Measurements from ENCODE around the gene SDCCAG8.

SDCCAG8 gene

DNA sequence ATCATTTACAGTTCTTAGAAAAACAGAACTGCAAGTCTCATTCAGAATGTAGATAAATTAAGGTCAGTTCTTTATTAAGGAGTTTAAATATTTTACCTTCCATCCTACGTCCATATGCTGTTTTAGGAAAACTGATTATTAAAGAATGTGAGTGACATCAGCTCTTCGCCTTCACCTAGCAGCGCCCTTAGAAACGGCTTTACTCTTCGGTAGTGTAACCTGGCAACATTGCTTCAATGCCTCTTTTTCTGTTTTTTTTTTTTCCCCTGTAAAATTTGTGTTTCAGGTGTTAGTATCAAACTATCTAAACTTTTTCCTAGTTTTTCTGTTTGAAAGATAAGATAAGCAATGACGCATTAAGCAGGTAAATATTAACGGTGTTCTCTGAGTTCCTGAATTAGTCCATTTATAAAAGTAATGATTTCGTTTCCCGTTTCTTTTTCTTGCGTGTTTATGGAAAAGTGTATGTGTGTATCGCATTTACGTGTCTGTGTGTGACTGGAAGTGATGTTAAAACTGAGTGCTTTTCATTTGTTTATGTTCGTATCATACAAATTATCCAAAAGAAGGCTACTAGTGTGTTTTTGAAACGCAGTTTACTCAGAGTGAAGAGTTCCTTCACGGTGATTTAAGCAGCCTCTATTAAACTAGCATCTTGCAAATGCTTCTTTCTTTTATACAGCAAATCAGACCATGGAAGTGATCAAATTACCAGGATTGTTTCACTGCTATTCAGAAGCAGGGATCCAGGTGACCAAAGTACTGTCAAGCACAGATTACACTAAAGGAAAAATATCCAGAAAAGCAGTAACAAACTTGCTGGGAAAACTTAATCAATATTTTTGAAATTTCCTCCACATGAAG is 139.0 kb downstream of the SDCCAG8 start:
- DNase-seq = no peak

DNA sequence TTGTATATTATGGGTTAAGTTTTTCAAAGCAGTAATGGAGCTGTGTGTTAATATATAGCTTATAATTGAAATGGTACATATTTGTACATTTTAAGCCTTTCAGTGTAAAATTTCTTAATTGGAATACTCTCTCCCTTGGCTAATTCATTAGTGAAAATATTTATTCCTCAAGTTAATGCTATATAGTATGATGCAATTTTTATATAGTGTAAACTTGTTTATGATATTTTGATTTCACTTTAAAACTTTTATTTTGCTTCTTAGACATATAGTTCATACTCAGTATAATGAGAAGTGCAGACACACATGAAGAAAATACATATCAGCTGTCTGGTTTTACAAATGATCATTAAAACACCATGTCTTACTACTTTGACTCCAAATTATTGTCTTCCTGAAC is 140.6 kb downstream of the SDCCAG8 start:
- DNase-seq = no peak

DNA sequence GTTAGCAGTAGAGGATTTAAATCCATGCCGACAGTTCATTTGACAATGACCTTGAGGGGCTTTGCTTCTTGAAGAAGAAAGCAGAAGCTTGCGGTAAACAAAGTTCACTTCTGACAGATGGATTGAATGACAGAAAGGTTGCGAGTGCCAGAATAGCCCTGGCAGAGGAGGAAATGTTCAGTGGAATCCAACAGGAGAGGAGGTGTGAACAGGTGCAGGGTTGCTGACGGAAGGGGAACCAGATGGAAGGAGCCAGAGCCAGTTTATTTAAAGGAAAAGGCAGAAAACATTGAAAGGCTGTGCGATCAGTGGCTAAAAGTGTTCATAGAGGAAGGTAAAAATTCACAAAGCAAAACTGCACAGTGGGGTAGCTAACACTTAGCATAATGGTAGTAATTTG is 141.0 kb downstream of the SDCCAG8 start:
- DNase-seq = no peak

DNA sequence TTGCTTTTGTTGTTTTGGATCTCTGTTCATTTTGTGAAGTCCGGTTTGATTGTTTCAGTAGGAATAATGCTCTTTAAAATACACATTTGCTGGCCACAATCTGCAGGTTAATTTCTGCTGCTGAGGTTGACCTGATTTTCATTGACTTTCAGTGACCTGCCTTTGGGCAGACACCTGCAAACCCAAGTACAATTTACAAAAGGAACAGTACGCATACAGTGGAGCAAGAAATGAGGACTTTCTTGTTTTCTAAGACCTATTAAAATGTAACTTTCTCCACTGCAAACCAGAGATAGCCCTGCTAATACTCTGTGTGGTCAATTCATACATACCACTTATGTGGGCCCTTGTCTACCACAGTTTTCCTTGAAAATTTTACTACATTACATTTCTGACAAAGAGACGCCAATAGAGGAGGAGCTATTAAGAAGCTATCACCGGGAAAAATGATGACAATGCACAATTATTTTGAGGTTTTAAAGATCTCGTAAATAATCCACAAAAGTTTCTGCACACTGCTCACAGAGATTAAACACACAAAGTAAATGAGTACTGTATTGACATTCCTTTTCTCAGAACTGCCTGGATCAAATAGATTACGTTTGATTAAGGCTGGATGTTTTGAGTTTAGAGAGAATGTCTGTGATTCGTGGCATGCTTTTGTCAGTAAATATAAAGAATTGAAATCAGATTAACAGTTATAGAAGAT is 141.9 kb downstream of the SDCCAG8 start:
- DNase-seq = no peak

DNA sequence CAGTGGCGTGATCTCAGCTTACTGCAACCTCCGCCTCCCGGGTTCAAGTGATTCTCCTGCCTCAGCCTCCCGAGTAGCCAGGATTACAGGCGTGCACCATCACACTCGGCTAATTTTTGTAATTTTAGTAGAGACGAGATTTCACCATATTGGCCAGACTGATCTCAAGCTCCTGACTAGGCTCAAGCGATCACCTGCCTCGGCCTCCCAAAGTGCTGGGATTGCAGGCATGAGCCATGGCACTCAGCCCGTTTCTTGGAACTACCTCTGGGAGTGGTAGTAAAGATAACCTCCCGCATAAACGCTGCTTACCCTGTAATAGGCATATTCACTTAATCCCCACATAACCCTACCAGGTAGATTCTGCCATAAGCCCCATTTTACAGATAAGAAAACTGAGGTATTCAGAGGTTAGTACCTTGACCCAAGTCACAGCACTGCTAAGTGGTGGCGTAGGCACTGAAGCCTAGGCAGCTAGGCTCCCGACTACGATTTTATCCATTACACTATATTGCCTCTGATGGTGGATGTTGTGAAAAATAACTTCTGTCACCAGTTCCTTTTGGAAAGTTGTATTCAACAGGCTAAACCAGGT is 143.8 kb downstream of the SDCCAG8 start:
- no peak for DNase-seq

DNA sequence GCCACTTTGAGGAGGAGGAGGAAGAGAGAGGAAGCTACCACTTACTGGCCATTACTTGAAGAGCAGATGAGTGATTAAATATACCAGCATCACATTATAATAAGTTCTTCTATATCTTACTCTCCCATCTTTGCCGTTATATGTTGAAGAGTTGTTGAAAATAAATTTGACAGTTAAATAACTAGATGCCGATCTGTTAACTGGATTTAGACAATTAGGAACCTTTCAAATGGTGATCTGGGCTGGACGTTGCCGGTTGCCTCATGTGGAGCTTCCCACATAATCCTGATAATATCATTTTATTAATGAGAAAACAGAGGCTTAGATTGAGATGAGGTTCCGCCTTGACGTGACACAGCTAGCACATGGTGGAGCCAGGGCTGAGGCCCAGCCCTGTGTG is 147.0 kb downstream of the SDCCAG8 start:
- DNase-seq = no peak

DNA sequence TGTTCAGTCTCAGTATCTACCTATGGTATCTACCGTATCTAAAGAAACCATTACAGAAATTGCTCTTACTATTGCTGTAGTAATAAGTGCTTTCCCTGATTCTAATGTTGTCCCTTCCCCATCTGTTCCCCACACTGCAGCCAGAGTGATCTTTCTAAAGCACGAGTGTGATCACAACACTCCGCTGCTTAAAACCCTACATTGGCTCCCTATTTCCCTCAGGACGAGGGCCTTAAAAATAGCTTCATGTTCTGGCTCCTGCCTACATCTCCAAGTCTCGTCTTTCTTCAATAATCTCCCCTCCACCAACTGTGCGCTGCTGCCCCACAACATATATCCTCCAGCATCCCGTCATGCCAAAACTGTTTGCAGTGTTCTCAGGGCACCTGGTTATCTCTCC is 150.6 kb downstream of the SDCCAG8 start:
- DNase-seq = no peak

DNA sequence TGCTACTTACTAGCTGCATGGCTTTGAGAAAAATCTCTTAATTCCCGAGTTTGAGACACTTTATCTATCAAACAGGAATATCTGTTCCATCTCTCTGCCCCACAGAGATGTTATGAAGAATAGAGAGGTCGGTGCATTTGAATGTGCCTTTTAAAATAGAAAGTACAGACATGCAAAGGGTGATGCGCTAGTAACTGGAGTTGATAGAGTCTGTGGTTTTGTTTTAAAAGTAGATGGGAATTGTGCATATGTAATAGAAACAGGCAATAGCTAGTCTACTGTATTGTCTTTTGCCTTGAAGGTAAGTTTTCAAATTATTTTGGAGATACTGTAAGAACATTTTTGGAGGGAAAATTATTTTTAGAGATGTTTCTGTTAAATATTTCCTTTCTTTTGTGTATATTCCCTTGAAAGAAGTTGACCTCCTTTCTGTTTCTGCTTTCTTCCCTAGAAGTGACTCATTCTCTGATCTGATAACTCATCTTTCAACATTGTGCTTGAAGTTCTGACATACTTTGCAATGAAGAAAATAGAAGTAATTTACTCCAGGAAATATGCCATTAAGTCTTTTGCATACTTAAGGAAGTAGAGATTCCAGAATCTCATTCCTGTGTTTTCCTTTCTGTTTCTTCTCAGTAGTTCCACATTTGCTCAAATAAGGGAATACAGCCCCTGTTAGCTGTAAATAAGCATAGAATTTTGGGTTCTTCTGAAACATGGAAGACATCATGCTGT is 151.6 kb downstream of the SDCCAG8 start:
- no peak for DNase-seq

DNA sequence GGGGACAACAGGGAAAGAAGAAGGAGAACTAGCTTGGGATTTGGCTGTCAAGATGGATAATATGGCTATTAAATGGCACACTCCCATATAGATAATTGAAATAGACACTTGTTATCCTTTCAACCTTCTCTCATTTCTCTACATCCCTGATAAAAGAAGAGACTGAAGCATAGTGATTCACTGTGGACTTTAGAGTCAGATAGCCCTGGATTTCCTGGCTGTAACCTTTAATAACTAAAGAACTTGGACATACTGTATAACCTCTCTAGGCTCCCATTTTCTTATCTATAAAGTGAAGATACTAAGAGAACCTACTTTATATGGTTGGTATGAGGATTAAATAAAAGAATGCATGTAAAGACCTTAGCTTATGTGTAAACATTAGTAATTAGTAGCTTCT is 152.6 kb downstream of the SDCCAG8 start:
- DNase-seq = no peak

DNA sequence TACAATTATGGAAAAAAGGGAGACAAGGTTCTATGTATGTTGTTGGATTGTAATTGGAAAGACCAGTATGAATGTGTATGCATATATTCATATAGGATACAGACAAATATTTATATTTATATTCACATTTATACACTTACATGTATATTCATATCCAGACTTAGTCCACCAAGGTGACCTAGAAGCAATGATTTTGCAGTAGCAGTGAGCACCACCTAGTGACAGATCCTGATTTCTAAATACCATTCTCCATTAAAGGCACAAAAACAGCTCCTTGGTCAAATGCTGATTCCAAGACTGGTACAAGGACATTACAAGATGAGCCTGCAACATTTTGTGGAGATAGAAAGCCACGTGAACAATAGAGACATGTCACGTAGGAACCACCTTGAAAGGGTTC is 153.4 kb downstream of the SDCCAG8 start:
- no peak for DNase-seq

DNA sequence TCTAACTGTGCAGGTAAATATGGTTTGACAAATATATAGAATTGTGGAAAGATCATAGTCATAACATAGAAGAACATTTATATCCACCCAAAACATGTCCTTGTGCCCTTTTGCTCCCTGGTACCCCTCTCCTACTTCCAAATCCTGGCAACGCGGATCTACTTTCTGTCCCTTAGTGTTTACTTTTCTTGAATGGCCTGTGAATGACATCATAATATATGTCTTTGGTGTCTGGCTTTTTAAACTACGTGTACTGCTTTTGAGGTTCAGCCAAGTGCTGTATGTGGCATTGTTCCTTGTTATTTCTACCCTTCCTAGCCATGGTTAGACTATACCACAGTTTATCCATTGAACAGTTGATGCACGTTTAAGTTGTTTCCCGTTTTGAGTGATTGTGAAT is 155.6 kb downstream of the SDCCAG8 start:
- peak; percentile 67 for DNase-seq

DNA sequence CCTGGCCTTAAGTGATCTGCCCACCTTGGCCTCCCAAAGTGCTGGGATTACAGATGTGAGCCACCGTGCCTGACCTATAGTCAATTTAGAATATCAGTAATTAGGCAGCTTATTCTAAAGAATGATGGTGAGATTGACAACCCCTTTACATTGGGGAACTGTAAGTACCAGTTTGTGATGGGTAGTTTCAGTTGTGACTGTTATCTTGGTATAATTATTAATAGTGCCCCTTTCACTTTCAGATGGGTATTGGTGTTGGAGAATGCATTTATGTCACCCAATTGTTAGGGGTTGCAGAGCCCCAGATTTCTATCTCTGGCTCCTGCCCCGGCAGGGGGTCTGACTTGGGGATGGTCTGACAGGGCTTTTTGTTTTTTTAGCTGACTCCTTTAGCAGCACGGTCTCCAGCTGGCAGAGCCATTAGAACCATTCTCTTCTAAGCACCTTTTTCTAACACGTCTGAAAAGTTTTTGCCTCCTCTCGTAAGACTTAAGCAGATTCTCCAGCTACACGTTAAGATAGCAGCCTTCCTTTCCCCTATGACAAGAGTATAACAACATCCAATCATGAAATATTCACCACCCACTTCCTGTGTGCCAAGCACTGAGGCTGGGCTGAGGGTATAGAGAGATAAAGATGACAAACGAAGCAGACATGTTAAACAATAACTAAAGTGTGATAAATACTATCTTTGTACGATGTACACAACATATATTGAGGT is 157.8 kb downstream of the SDCCAG8 start:
- no peak for DNase-seq

DNA sequence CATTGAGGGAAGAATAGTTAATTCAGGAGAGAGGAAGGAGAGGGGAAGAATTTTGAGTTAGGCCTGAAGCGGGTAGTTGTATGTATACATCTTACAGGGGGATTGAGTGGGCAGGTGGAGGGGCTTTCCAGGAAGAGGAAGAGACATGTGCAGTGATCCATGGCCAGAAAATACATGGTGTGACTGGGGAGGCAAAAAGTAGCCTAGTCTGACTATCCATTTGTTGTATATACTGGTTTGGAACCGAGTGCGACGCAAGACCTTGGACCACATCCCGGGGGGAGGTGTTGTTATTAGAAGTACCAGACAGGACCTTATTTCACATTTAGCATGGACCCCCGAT is 158.3 kb downstream of the SDCCAG8 start:
- no peak for DNase-seq

DNA sequence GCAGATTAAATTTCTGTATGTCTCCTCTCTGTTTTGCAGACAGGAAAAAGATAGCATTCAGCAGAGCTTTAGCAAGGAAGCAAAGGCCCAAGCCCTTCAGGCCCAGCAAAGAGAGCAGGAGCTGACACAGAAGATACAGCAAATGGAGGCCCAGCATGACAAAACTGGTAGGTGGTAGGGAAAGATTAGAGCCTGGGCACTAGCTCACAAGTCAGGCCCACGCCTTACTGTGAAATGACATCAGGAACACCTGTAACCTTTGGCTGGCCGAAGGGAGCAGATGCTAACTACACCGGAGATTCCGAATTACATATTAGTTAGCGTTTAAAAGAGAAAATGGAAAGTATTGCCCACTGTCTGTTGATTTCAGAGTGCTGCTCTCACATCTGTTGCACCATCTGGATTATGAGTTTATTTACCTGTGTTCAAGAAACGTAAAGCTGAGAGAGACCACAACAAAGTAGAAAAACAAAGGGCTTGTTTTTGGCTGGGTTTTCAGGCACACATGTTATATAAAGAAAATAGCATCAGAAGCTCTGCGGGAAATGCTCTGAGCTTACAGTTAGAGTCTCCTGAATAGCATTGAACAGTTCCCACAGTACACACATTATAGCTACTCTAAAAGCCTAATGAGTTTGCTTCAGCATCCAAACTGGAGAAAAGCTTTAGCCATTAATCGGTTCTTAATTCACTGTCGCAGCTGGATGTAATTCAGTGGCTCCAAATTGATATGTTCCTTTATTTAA is 160.0 kb downstream of the SDCCAG8 start:
- DNase-seq = no peak

DNA sequence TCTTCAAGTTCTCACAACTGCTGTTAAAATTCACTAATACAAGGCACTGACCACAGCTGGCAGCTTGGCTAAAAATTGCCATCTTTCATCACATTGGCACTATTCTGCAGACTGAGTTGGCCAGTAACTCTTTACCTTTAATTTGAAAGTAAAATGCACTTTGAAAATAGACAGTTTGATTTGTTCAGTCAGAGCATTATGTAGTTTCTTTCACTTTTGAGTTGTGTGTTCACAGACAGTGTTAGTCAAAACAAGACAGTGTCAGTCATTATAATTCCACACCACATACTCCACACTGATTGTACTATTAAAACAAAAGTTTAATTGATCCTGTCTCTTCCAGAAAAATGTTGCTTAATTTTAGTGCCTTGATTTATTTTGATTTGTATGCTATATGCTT is 160.7 kb downstream of the SDCCAG8 start:
- DNase-seq = no peak

DNA sequence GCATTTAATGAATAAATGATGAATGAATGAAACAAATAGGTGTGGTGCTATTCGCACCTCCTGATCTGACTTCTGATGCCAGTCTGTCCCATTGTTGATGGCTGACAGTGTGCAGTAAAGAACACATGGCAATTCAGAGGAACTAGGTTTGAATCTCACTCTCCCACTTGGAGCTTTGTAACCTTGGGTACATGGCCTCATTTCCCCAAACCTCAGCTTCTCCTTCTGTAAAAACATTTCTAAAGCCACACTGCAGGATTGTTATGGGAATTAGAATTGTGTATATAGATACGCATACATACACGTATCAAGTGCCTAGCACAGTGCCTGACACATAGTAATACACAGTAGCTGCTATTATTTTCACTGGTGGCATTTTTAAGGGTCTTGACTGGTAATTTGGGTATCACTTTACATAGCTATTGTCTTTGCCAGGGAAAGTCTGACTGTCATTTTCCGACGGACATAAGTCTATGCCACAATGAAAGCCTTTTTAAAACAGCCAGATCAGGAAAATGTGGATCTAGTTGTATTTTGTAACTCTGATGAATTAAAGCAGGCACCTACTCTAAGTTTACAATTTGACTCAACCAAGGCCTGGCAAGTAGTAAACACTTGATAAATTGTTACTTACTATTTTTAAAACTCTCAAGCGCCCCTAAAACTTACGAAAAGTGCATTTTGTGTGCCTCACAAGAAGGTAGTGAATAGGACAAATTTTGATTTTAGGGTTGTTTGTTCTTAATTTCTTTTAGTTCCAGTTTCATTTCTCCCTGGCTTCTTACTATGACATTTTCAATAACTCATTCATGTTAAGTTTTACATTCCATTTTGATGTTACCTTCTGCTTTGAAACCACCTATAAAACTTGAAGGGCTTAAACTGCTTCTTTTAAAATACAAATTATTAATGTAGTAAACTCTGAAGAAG is 164.4 kb downstream of the SDCCAG8 start:
- DNase-seq = no peak

DNA sequence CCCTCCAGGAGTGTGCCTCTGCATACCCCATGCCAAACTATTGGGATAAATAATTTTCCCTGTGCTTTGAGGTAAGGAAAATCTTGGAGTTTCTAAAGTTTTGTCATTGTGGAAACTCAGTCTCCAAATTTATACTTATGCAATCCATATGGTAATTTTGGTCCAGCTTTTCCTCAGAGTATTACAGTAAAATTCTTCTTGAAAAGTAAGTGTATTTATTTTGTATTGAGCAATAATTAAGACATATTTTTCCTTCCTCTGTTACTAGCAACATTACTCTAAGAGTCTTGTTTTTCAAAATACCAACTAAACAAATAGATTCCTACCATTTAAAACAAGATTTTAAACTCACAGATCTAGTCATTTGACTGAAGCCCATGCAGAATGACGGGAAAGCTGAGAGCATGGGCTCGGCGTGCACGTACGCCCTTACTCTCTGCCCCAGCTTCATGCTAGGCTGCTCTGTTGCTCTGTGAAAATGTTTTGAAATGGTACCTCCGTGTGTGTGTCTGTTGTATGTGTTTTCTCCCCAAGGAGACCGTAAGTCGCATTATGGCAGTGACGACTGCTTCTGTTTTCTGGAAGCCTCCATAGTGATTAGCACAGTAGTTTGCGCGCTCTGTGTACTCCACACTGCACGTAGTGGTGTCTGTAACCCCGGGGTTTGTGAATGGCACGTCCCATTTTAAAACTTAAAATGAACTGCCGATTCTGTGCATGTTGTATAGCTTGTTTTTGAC is 165.3 kb downstream of the SDCCAG8 start:
- DNase-seq = no peak

DNA sequence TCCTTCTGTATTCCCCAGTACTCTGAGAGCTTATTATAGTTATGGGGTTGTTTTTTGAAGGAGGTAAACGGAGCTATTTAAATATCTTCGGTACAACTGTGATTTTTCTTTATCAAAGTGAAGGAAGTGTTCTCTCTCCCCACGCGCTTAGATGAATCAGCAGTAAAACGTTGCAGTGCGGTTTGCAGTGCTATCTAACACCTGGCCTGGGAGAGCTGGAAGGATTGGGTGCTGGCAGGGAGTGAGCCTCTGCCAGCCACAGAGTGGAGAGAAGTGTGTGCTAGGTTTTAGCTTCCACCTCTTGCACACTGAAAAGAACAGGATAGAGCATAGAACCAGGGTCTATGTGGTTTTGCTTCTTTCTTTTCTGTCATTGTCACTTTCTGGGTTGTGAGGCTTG is 165.9 kb downstream of the SDCCAG8 start:
- DNase-seq = peak; percentile 76

DNA sequence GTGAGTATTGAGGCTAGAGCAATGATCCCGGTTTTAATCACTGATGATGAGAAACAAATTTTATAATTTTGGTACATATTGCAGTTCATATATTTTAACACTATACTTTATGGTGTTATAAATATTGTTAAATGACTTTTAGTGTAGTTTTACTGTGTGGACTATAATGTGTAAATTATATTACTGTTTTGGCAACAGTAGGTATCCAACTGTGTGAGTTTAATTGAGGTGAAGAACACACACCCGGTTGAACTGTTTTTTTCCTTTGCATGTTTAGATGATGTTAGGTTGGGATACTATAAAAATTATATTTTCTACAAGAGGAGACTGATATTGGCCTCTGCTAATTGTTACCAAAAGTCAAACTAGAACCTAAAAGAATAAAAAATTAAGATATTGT is 166.5 kb downstream of the SDCCAG8 start:
- no peak for DNase-seq

DNA sequence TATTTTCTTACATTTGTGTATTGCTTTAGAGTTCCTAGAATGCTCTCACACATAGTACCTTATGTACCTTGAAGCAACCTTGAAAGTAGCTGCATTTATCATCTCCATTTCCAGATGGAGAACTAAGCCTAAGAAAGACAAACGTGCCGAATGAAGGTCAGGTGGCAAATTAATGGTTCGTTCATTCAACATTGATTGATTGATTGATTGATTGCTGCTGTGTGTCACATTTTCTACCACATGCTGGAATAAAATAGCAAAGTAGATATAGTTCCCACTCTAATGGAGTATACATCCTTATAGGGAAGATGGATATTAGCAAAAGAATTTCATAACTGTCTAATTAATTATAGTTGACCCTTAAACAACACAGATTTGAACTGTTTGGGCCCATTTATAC is 172.2 kb downstream of the SDCCAG8 start:
- DNase-seq = no peak
